Caco-2 (cell line): ENCODE measurements around the gene INPP5D. TPM values are rescaled to one million over a fixed set of nuclear protein-coding genes. Genes with fewer than 3 reads are reported as not detected.

Experiments used
- BruUV-seq: library from RNA; stranded (reverse); fragments of 400-500 nt; replicated peaks from 2 replicates; lab custom pipeline; 2021; lab: Mats Ljungman, UMichigan
- CTCF ChIA-PET: fragments of 300-600 bp; sonication (Branson Sonifier 250); formaldehyde crosslinking; loops from one replicate; lab custom pipeline; 2022; ENCODE audit warnings: antibody characterized with exemption; lab: Charles Lee
- POLR2A ChIA-PET: fragments of 300-600 bp; sonication (Branson Sonifier 250); formaldehyde crosslinking; loops from one replicate; lab custom pipeline; 2022; ENCODE audit warnings: antibody characterized with exemption; lab: Charles Lee
- DNase-seq, 2 experiments: peaks; one replicate each; pipeline versions ENCODE4 v3.0.0 to v3.0.0-alpha.2; 2020 to 2022
- H3K27me3 ChIP-seq: replicated peaks from 2 replicates; pipeline ENCODE4 v1.6.0; 2011; ENCODE audit warnings: low read length; ENCODE audit not compliant: control insufficient read depth, insufficient read depth
- H3K36me3 ChIP-seq: 2 replicates; pipeline ENCODE4 v1.5.1; 2011; ENCODE audit warnings: low read length; ENCODE audit not compliant: control insufficient read depth, insufficient read depth
- H3K4me1 ChIP-seq: fragments of 250-450 bp; sonication (Bioruptor Pico); 2 replicates; pipeline ENCODE4 v1.5.1; 2020; ENCODE audit warnings: mild to moderate bottlenecking
- H3K4me3 ChIP-seq: 2 replicates; pipeline ENCODE4 v1.5.1; 2011; ENCODE audit warnings: low read depth, mild to moderate bottlenecking, control low read depth, low read length
- H3K9me3 ChIP-seq: fragments of 250-450 bp; sonication (Bioruptor Pico); 2 replicates; pipeline ENCODE4 v1.5.1; 2020; ENCODE audit warnings: mild to moderate bottlenecking, moderate library complexity
- H3K27ac Mint-ChIP-seq: one replicate; pipeline ENCODE4 v1.8.0; 2022; ENCODE audit warnings: mixed read lengths; ENCODE audit not compliant: unreplicated experiment
- H3K27me3 Mint-ChIP-seq: one replicate; pipeline ENCODE4 v1.8.0; 2022; ENCODE audit warnings: mixed read lengths; ENCODE audit not compliant: insufficient read depth, unreplicated experiment
- H3K36me3 Mint-ChIP-seq: one replicate; pipeline ENCODE4 v1.8.0; 2022; ENCODE audit warnings: mild to moderate bottlenecking, mixed read lengths; ENCODE audit not compliant: insufficient read depth, unreplicated experiment
- H3K4me1 Mint-ChIP-seq: one replicate; pipeline ENCODE4 v1.8.0; 2022; ENCODE audit warnings: low read depth, mixed read lengths; ENCODE audit not compliant: unreplicated experiment
- H3K4me3 Mint-ChIP-seq: one replicate; pipeline ENCODE4 v1.8.0; 2022; ENCODE audit warnings: mild to moderate bottlenecking, moderate library complexity, mixed read lengths; ENCODE audit not compliant: unreplicated experiment
- H3K9me3 Mint-ChIP-seq: one replicate; pipeline ENCODE4 v1.8.0; 2022; ENCODE audit warnings: mixed read lengths; ENCODE audit not compliant: unreplicated experiment
- CTCF ChIP-seq, 2 experiments: fragments of 200-600 bp in 1 of 2; IDR thresholded peaks; 1 replicate in 1 of 2; 2 replicates in 1 of 2; pipeline versions ENCODE4 v1.5.1 to v1.8.0; 2011 to 2022; ENCODE audit warnings: antibody characterized with exemption in 1 of 2, control low read depth in 1 of 2, inconsistent platforms in 1 of 2, low read depth in 1 of 2, low read length in 1 of 2, mild to moderate bottlenecking in 1 of 2, moderate library complexity in 1 of 2; ENCODE audit not compliant: insufficient read depth in 1 of 2, severe bottlenecking in 1 of 2, unreplicated experiment in 1 of 2
- intact Hi-C: fragments of 100-400 bp; cut with micrococcal nuclease; formaldehyde crosslinking; loops from one replicate; pipeline ENCODE4 v1.10.0; 2022; ENCODE audit not compliant: unreplicated experiment
- total RNA-seq: library from RNA; stranded (reverse); gene quantifications from 2 replicates; pipeline ENCODE4 v1.2.3, GENCODE V29; 2022

The INPP5D gene
- total RNA-seq, 1 experiment from 2014 or later = not detected

GRCh38 chr2:233183869-233184418 lies 123.8 kb downstream of the INPP5D start:
- TF ChIP-seq CTCF (IDR thresholded peaks at IDR 0.05; ENCODE audit: insufficient read depth in 1 of 2, low read depth in 1 of 2, low read length in 1 of 2, severe bottlenecking in 1 of 2, unreplicated experiment in 1 of 2) = no peak
- H3K27me3 Mint-ChIP-seq = peaks cover 7% of the 10 kb centered on the region
- no peak for DNase-seq
- no peak overlapping the region for H3K4me3 ChIP-seq
- CTCF ChIA-PET = no interaction called here
- H3K4me3 Mint-ChIP-seq = no peak overlapping the region
- no peak overlapping the region for H3K27ac Mint-ChIP-seq
- intact Hi-C loops = no loop called here
- H3K4me1 ChIP-seq = no peaks in the 10 kb centered on the region
- no peaks in the 10 kb centered on the region for H3K36me3 Mint-ChIP-seq
- H3K4me1 Mint-ChIP-seq = no peaks in the 10 kb centered on the region
- no peaks in the 10 kb centered on the region for H3K9me3 ChIP-seq
- POLR2A ChIA-PET = no interaction called here
- no peaks in the 10 kb centered on the region for H3K36me3 ChIP-seq
- no peaks in the 10 kb centered on the region for H3K9me3 Mint-ChIP-seq
- no peaks in the 10 kb centered on the region for H3K27me3 ChIP-seq
- no TSS peak for BruUV-seq

- no peaks in the 10 kb centered on the region for H3K4me1 Mint-ChIP-seq
- no peak overlapping the region for H3K27ac Mint-ChIP-seq
- H3K9me3 Mint-ChIP-seq = no peaks in the 10 kb centered on the region
- Histone ChIP-seq H3K4me1 (no peaks in the 10 kb centered on the region), H3K9me3 (no peaks in the 10 kb centered on the region), H3K36me3 (no peaks in the 10 kb centered on the region), H3K4me3 (no peak overlapping the region), H3K27me3 (no peaks in the 10 kb centered on the region)
- CTCF ChIA-PET = no interaction called here
- DNase-seq = no peak
- H3K27me3 Mint-ChIP-seq = peaks cover 7% of the 10 kb centered on the region
- H3K36me3 Mint-ChIP-seq = no peaks in the 10 kb centered on the region
- no peak overlapping the region for H3K4me3 Mint-ChIP-seq
- POLR2A ChIA-PET = no interaction called here
- BruUV-seq = no TSS peak
- no peak for TF ChIP-seq CTCF (IDR thresholded peaks at IDR 0.05; ENCODE audit: insufficient read depth in 1 of 2, low read depth in 1 of 2, low read length in 1 of 2, severe bottlenecking in 1 of 2, unreplicated experiment in 1 of 2)
- intact Hi-C loops = no loop called here
These were observed 124.5 kb downstream of the INPP5D start for GRCh38 chr2:233184669-233185068.

DNA sequence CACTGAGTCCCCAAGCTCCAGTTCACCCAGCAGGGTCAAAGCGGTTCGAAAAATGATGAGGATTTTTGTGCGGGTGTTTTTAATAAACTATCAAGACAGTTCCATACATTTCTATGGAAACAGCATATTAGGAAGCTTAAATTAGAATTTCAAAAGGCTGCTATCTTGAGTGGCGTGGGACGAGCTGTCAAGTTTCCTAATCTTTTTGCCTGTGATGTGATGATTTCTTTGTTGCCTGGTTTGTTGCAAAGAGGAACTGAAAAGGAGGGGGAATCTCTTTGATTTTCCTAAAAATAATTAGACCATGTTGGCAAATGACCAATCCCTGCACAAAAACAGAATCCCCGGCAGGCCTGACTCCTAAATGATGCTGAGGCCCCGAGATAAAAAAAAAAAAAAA lies 125.2 kb downstream of the INPP5D start:
- no peak overlapping the region for H3K27ac Mint-ChIP-seq
- POLR2A ChIA-PET = no interaction called here
- no peaks in the 10 kb centered on the region for H3K36me3 ChIP-seq
- CTCF ChIA-PET = interaction anchor here (0.7 kb wide), 1 partner anchor 637 kb away, joined by 3 read pairs; no protein-coding TSS in a partner anchor
- BruUV-seq = no TSS peak
- no peaks in the 10 kb centered on the region for H3K27me3 ChIP-seq
- no peak overlapping the region for H3K4me3 Mint-ChIP-seq
- no peaks in the 10 kb centered on the region for H3K36me3 Mint-ChIP-seq
- DNase-seq = no peak
- no peak for TF ChIP-seq CTCF (IDR thresholded peaks at IDR 0.05; ENCODE audit: insufficient read depth in 1 of 2, low read depth in 1 of 2, low read length in 1 of 2, severe bottlenecking in 1 of 2, unreplicated experiment in 1 of 2)
- H3K9me3 ChIP-seq = no peaks in the 10 kb centered on the region
- H3K4me1 Mint-ChIP-seq = no peaks in the 10 kb centered on the region
- no peaks in the 10 kb centered on the region for H3K9me3 Mint-ChIP-seq
- H3K27me3 Mint-ChIP-seq = peaks cover 7% of the 10 kb centered on the region
- H3K4me3 ChIP-seq = no peak overlapping the region
- intact Hi-C loops = no loop called here
- H3K4me1 ChIP-seq = no peaks in the 10 kb centered on the region
